GM18909 (cell line): ENCODE measurements around the gene GMCL2.

Source experiments
- ATAC-seq: cut with Tn5 transposase; IDR thresholded peaks from one replicate; pipeline ENCODE4 v1.9.1; 2021; ENCODE audit warnings: mild to moderate bottlenecking; ENCODE audit not compliant: unreplicated experiment, poor library complexity

The GMCL2 gene

DNA sequence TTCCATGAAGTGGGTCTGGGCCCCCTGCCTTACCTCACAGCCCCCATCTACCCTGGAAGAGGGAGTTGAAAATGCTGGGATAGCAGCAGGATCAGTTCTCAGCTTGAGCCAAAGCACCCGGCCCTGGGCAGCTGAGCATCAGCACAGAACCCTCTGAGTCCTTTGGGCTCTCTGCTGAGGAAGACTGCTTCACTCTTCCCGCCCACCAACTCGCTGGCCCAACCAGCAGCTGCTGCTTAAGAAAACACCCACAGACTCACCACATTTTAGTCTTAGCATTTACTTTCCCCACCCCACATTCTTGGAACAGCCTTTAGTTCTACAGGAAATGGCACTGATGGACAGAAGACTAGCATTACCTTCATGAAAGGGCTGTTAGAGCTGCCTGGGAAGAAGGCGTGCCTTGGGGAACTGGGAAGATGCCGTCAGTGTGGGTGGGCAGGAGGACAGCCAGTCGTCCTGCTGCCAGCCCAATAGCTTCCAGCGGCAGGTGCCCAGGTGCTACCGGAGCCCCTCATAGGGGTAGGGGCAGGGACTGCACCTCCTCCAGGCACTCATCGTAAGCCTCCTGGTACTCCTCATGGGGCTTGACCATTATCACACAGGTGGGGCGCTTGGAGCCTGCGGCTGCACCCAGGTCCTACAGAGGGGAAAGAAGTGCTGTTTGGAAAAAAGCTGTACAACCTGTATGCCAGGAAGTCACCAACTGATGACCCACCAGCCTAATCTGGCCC is 37.8 kb downstream of the GMCL2 start:
- no peak for ATAC-seq

DNA sequence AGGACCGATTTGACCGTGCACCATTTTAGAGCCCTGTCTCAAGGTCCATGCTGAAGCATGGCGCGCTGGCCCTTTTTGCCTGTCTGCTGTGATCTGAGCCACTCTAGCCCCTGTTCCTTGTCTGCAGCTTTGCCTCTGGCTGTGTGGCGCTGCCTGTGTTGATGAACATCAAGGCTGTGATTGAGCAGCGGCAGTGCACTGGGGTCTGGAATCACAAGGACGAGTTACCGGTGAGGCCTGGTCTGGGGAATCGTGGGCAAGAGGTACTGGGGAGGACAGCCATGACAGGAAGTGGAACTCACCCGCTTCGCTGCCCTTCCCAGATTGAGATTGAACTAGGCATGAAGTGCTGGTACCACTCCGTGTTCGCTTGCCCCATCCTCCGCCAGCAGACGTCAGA is 39.8 kb downstream of the GMCL2 start:
- no peak for ATAC-seq

DNA sequence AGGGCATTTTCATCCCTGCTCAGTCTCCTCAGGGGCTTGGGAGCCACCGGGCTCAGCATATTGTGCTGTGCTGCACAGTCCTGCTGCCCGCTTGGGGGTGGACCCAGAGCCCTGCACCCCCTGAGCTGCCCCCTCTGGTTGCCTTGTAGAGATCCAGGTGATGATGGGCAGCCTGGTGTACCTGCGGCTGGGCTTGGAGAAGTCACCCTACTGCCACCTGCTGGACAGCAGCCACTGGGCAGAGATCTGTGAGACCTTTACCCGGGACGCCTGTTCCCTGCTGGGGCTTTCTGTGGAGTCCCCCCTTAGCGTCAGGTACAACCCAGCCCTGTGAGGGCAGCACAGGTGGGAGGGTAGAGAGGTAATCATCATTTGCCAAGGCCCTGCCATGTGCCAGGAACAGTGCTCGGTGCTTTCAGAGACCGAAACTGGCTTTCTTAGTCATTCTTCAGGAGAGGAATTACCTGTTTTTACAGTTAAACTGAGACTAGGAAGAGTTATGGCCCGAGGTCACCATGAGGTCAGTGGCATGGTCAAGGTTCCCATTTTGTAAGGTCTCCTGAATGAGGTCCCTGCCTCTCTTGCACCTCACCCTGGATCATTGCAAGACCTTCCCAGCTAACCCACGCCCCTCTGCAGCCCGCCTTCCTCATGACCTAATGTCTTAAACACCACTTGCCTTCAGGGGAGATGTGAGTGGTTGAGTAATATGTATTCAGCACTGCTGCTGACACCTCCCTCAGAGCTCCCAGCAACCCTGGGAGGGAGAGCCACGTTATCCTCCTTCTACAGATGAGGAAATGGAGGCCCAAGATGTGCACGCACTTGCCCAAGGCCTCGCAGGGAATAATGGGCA is 41.0 kb downstream of the GMCL2 start:
- ATAC-seq: no peak

DNA sequence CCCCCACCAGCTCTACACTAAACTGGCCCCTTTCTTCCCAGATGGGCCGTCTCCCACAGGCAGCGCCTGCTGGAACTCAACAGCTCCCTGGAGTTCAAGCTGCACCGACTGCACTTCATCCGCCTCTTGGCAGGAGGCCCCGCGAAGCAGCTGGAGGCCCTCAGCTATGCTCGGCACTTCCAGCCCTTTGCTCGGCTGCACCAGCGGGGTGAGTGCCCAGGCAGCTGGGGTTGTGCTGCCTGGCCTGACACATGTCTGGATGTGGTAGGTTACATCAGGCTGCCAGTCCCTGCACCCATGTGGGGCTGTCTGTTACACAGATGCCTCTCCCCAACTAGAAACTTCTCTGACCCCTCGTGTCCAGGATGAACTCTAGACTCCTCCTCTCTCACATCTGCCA is 43.3 kb downstream of the GMCL2 start:
- no peak for ATAC-seq

DNA sequence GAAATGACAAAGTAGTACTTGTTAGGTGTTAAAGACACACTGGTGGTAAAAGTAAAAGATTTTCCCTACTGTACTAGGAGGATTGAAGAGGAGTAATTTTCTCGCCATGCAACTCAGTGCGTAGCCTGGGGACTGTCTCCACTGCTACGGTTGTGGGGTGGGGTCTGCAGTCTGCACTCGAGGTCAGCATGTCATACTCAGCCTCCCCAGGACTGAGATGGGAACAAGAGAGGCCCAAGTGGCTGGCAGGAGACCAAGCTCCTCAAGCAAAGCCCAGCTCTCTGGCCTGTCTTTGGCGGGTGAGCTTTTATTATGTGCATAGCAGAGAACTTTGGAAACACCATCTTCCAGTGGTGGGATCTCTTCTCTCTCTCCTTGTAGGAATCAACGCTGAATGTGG is 43.9 kb downstream of the GMCL2 start:
- ATAC-seq: no peak

DNA sequence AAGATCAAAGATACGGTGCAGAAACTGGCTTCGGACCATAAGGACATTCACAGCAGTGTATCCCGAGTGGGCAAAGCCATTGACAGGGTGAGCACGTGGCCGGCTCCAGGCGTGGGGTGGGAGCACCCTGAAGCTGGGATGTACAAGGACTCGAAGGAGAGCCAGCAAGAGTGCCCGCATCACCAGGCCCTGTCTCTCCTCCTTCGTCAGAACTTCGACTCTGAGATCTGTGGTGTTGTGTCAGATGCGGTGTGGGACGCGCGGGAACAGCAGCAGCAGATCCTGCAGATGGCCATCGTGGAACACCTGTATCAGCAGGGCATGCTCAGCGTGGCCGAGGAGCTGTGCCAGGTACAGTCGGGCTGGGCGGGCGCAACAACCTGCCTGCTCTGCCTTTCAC is 44.5 kb downstream of the GMCL2 start:
- ATAC-seq: no peak

DNA sequence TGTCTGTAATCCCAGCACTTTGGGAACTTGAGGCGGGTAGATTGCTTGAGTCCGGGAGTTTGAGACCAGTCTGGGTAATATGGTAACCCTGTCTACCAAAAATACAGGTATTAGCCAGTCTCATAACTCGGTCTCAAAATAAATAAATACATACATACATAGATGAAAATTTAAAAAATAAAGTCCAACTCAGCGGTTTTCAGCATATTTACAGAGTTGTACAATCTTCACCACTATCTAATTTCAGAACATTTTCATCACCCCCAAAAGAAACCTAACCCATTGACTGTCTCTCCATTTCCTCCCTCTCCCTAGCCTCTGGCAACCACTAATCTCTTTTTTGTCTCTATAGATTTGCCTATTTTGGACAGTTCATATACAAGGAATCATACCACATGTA is 45.6 kb downstream of the GMCL2 start:
- ATAC-seq: no peak

DNA sequence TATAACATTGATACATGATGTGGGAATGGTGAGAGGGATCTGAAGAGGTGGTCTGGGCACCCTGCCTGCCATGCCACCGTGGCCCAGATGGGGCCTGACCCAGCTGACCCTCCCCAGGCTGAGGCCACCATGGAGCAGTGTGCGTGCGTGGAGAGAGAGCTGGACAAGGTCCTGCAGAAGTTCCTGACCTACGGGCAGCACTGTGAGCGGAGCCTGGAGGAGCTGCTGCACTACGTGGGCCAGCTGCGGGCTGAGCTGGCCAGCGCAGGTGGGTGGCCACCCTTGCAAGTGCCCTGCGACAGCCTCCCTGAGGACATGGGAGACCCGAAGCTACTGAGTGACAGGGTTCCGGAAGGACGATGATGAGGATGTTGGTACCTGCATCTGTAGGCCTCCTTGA is 49.2 kb downstream of the GMCL2 start:
- ATAC-seq: no peak

DNA sequence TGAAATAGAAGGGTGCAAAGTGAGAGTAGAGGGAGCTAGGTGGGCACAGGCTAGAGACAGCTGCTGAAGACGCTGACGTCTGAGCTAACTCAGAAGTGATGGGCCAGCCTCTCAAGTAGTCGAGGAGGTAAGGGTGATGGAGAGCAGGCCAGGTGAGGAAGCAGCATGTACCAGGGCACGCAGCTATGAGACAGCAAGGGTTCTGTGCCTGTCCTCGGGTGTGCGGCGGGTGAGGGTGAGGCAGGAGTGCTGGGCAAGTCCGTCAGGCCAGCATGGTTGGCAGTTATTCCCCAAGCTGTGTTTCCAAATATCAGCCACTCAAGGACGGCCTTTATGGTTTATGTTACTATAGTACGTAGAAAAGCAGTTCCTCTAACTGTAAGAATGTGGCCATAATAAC is 50.2 kb downstream of the GMCL2 start:
- no peak for ATAC-seq
